Measurements from ENCODE around the gene LRCOL1. TPM values are rescaled to one million over a fixed set of nuclear protein-coding genes. Genes with fewer than 3 reads are reported as not detected.

Gene LRCOL1
- total and polyA plus RNA-seq, 12 donors = 0.17 to 0.28 TPM; not detected in 10

DNA sequence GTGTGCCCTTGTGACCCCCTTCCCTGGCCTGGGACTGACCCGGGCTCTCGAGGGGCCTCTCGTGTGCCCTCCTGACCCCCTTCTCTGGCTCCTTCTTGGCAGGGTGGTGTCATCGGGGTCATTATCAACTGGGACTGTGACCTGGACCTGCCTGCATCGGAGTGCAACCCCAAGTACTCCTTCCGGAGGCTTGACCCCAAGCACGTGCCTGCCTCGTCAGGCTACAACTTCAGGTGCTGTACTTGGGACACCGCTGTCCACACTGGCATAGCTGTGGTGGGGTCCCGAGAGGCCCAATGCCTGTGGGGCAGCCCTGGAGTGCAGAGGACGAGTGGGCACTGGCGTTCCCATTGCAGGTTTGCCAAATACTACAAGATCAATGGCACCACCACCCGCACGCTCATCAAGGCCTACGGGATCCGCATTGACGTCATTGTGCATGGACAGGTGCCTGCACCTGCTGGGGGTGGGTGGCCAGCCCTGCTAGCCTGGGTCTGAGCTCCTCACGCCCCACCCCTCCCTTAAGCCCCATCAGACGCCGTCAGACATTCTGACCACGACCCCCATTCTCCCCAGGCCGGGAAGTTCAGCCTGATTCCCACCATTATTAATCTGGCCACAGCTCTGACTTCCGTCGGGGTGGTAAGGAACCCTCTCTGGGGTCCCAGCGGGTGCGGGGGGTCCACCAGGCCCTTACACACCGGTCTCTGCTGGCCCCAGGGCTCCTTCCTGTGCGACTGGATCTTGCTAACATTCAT, 10.7 kb upstream of the LRCOL1 start:
- no peak overlapping the region for H3K27ac ChIP-seq
- H3K4me1 ChIP-seq = peaks cover 0 to 18% (median 12%) of the 10 kb centered on the region in 9 donors
- H3K36me3 ChIP-seq = peaks cover 0 to 27% (median 0%) of the 10 kb centered on the region in 9 donors
- 79 to 83% methylated on average over 28 of the region's 28 CpGs for WGBS, 2 donors
- DNase-seq = no peak
- peaks cover 0 to 18% (median 5%) of the 10 kb centered on the region in 11 donors for H3K9me3 ChIP-seq
- TF ChIP-seq, protein P1, sequence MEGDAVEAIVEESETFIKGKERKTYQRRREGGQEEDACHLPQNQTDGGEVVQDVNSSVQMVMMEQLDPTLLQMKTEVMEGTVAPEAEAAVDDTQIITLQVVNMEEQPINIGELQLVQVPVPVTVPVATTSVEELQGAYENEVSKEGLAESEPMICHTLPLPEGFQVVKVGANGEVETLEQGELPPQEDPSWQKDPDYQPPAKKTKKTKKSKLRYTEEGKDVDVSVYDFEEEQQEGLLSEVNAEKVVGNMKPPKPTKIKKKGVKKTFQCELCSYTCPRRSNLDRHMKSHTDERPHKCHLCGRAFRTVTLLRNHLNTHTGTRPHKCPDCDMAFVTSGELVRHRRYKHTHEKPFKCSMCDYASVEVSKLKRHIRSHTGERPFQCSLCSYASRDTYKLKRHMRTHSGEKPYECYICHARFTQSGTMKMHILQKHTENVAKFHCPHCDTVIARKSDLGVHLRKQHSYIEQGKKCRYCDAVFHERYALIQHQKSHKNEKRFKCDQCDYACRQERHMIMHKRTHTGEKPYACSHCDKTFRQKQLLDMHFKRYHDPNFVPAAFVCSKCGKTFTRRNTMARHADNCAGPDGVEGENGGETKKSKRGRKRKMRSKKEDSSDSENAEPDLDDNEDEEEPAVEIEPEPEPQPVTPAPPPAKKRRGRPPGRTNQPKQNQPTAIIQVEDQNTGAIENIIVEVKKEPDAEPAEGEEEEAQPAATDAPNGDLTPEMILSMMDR (IDR thresholded peaks at IDR 0.05) = no peak
- no peak overlapping the region for H3K4me3 ChIP-seq
- intact Hi-C loops (cut with DNase I) = no loop called here
- peaks cover 27 to 46% (median 40%) of the 10 kb centered on the region in 7 donors for H3K27me3 ChIP-seq
- ATAC-seq = no peak

DNA sequence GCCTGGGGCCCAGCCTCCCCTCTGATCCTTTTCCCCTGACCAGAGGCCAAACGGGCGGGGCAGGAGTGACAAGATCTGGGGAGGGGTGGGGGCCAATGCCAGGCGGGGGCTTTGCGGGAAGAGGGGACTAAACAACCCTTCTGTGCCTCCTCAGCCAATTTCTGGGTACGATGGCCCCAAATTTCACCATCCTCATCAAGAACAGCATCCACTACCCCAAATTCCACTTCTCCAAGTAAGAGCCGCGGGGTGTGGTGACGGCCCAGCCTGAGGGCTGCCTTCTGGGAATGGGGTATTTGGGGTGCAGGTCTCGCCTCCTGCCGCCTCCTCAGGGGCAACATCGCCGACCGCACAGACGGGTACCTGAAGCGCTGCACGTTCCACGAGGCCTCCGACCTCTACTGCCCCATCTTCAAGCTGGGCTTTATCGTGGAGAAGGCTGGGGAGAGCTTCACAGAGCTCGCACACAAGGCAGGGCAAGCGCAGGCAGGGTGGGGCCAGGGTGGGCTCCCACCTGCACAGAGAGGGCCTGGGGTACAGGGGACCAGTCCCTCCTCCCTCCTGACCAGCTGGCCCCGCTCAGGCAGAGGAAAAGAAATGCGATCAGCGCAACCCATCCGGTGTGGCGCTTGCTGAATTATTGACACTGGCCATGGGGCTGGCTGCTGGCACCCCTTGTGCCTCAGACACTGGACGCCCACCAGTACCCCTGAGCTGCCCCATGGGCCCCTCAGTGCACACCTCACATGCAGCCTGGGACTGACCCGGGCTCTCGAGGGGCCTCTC, 9.9 kb upstream of the LRCOL1 start:
- Histone ChIP-seq H3K27me3 (peaks cover 33 to 54% (median 47%) of the 10 kb centered on the region in 7 donors), H3K36me3 (peaks cover 0 to 19% (median 0%) of the 10 kb centered on the region in 9 donors), H3K27ac (no peak overlapping the region), H3K9me3 (peaks cover 0 to 21% (median 5%) of the 10 kb centered on the region in 11 donors), H3K4me3 (no peak overlapping the region), H3K4me1 (peaks cover 0 to 18% (median 12%) of the 10 kb centered on the region in 9 donors)
- ATAC-seq (no peak), DNase-seq (no peak)
- intact Hi-C loops (cut with DNase I) = no loop called here
- WGBS, 2 donors = 58 to 59% methylated on average over 29 of the region's 29 CpGs
- TF ChIP-seq, protein P1 (IDR thresholded peaks at IDR 0.05) = no peak

DNA sequence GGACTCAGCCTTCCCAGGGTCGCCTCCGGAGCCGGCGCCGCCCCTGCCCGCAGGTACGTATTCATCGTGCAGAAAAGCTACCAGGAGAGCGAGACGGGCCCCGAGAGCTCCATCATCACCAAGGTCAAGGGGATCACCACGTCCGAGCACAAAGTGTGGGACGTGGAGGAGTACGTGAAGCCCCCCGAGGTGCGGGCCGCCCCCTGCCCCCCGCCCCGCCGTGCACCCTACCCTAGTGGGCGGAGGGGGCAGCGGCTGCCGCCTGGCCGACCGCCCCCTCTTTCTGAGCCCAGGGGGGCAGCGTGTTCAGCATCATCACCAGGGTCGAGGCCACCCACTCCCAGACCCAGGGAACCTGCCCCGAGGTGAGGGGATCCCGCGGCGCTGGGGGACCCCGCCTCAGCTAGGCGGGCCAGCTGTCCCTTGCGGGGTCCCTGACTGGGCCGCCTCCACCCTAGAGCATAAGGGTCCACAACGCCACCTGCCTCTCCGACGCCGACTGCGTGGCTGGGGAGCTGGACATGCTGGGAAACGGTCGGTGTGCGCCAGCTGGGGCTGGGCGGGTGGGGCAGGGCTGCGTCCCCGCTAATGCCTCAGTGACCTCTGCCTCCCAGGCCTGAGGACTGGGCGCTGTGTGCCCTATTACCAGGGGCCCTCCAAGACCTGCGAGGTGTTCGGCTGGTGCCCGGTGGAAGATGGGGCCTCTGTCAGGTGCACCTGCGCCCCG, 9.2 kb upstream of the LRCOL1 start:
- 14 to 17% methylated on average over 52 to 53 of the region's 53 CpGs for WGBS, 2 donors
- intact Hi-C loops (cut with DNase I) = loop anchor here in 9 of 10 donors (5.0 to 10.0 kb wide), 3 partner anchors 202 to 467 kb away; no protein-coding TSS in a partner anchor
- peaks cover 0 to 12% (median 0%) of the 10 kb centered on the region in 9 donors for H3K36me3 ChIP-seq
- TF ChIP-seq, protein P1 (IDR thresholded peaks at IDR 0.05) = no peak
- H3K27me3 ChIP-seq = peaks cover 33 to 57% (median 50%) of the 10 kb centered on the region in 7 donors
- H3K9me3 ChIP-seq = peaks cover 0 to 21% (median 5%) of the 10 kb centered on the region in 11 donors
- ATAC-seq (no peak), DNase-seq (no peak)
- H3K4me1 ChIP-seq = peaks cover 0 to 18% (median 12%) of the 10 kb centered on the region in 9 donors
- no peak overlapping the region for H3K27ac ChIP-seq
- H3K4me3 ChIP-seq = no peak overlapping the region

DNA sequence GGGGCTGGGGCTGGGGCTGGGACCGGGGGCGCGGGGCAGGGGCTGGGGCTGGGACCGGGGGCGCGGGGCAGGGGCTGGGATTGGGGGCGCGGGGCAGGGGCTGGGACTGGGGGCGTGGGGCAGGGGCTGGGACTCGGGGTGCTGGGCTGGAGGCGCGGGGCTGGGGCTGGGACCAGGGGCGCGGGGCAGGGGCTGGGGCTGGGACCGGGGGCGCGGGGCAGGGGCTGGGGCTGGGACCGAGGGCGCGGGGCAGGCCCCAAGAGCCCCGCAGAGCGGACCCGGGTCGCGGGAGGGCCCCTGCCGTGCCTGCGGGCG, 8.6 kb upstream of the LRCOL1 start:
- TF ChIP-seq, protein P1 (IDR thresholded peaks at IDR 0.05) = no peak
- H3K27me3 ChIP-seq = peaks cover 33 to 57% (median 50%) of the 10 kb centered on the region in 7 donors
- H3K9me3 ChIP-seq = peaks cover 0 to 21% (median 5%) of the 10 kb centered on the region in 11 donors
- ATAC-seq (no peak), DNase-seq (no peak)
- intact Hi-C loops (cut with DNase I) = loop anchor here in 9 of 10 donors (5.0 to 10.0 kb wide), 3 partner anchors 202 to 467 kb away; no protein-coding TSS in a partner anchor
- H3K4me1 ChIP-seq = peaks cover 0 to 18% (median 12%) of the 10 kb centered on the region in 9 donors
- H3K27ac ChIP-seq = no peak overlapping the region
- 0 to 7% methylated on average over 8 to 28 of the region's 28 CpGs for WGBS, 2 donors
- H3K4me3 ChIP-seq = no peak overlapping the region
- peaks cover 0 to 6% (median 0%) of the 10 kb centered on the region in 9 donors for H3K36me3 ChIP-seq

Measured in heart right ventricle (tissue), 16 donors.